A673 (cell line): ENCODE data around the gene PPIC. TPM values are rescaled to one million over a fixed set of nuclear protein-coding genes. Genes with fewer than 3 reads are reported as not detected.

ENCODE experiments used
- BruUV-seq: library from RNA; stranded (reverse); fragments of 400-500 nt; replicated peaks from 2 replicates; lab custom pipeline; 2021; lab: Mats Ljungman, UMichigan
- CTCF ChIA-PET: fragments of 300-600 bp; sonication (Branson Sonifier 250); formaldehyde crosslinking; loops from one replicate; lab custom pipeline; 2022; ENCODE audit warnings: antibody characterized with exemption; lab: Charles Lee
- POLR2A ChIA-PET: fragments of 300-600 bp; sonication (Branson Sonifier 250); formaldehyde crosslinking; loops from one replicate; lab custom pipeline; 2022; ENCODE audit warnings: antibody characterized with exemption; ENCODE audit not compliant: low non-redundant PET; lab: Charles Lee
- DNase-seq: peaks from one replicate; pipeline ENCODE4 v3.0.0-alpha.2; 2015; ENCODE audit warnings: low spot score
- H3K27ac ChIP-seq: fragments of 200-600 bp; sonication (generic); 2 replicates; pipeline ENCODE4 v1.5.1; 2016; ENCODE audit warnings: mixed run types, low read depth, mild to moderate bottlenecking, mixed read lengths, antibody characterized with exemption, low read length; ENCODE audit not compliant: poor library complexity, severe bottlenecking
- H3K27me3 ChIP-seq: fragments of 200-600 bp; sonication (generic); replicated peaks from 2 replicates; pipeline ENCODE4 v1.6.1; 2017; ENCODE audit warnings: mixed run types, low read depth, mild to moderate bottlenecking, mixed read lengths, antibody characterized with exemption, low read length; ENCODE audit not compliant: insufficient read depth, poor library complexity
- H3K36me3 ChIP-seq: fragments of 200-600 bp; sonication (generic); 2 replicates; pipeline ENCODE4 v1.6.1; 2016; ENCODE audit warnings: mixed run types, mild to moderate bottlenecking, mixed read lengths, antibody characterized with exemption, low read length; ENCODE audit not compliant: insufficient read depth, poor library complexity, severe bottlenecking
- H3K4me1 ChIP-seq: fragments of 200-600 bp; sonication (generic); 2 replicates; pipeline ENCODE4 v1.6.1; 2017; ENCODE audit warnings: mixed run types, mild to moderate bottlenecking, mixed read lengths, antibody characterized with exemption, low read length; ENCODE audit not compliant: insufficient read depth, poor library complexity, severe bottlenecking
- H3K4me3 ChIP-seq: fragments of 200-600 bp; sonication (generic); 2 replicates; pipeline ENCODE4 v1.5.1; 2016; ENCODE audit warnings: low read depth, mixed run types, mild to moderate bottlenecking, mixed read lengths, low read length; ENCODE audit not compliant: poor library complexity, severe bottlenecking
- H3K9me3 ChIP-seq: fragments of 200-600 bp; sonication (generic); 2 replicates; pipeline ENCODE4 v1.6.1; 2016; ENCODE audit warnings: mixed run types, low read depth, mild to moderate bottlenecking, mixed read lengths, antibody characterized with exemption, low read length; ENCODE audit not compliant: poor library complexity, severe bottlenecking
- EZH2 ChIP-seq: fragments of 200-600 bp; sonication (generic); IDR thresholded peaks from 2 replicates; pipeline ENCODE4 v1.6.1; 2017; ENCODE audit warnings: borderline replicate concordance, low read depth, mild to moderate bottlenecking, mixed read lengths, antibody characterized with exemption, low read length; ENCODE audit not compliant: poor library complexity, severe bottlenecking
- intact Hi-C: fragments of 100-400 bp; cut with micrococcal nuclease; formaldehyde crosslinking; loops from one replicate; pipeline ENCODE4 v1.10.0; 2022; ENCODE audit not compliant: unreplicated experiment
- total RNA-seq: library from RNA; stranded (reverse); gene quantifications from 2 replicates; pipeline ENCODE4 v1.2.3, GENCODE V29; 2021
- TF ChIP-seq, protein P1 (sequence below): fragments of 300-800, 200-600 bp; sonication (generic); conservative IDR thresholded peaks from 2 replicates; pipeline ENCODE4 v1.5.1; 2017; ENCODE audit warnings: low read depth, mild to moderate bottlenecking, antibody characterized with exemption, low read length, moderate library complexity, mixed read lengths

The PPIC gene
- total RNA-seq, 1 experiment from 2014 or later, result not detected

DNA sequence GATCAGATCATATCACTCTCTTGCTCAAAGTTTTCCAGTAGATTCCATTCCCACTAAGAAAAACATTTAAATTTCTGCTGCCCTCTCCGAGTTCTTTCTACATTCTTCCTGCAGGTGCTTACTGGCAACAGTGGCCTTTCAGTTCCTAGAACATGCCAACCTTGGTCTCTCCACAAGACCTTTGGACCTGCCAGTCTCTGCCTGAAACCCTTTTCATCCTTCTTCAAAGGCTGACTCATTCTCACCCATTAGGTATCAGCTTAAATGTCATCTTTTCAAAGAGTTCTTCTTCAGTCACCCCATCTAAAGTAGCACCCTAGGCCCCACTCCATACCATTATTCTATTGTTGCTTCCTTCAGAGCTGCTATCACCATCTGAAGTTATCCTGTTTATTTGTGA lies 21.8 kb downstream of the PPIC start:
- no TSS peak for BruUV-seq
- H3K4me1 ChIP-seq, result peaks cover 9% of the 10 kb centered on the region
- DNase-seq, result no peak
- no peak for TF ChIP-seq EZH2
- TF ChIP-seq, protein P1, sequence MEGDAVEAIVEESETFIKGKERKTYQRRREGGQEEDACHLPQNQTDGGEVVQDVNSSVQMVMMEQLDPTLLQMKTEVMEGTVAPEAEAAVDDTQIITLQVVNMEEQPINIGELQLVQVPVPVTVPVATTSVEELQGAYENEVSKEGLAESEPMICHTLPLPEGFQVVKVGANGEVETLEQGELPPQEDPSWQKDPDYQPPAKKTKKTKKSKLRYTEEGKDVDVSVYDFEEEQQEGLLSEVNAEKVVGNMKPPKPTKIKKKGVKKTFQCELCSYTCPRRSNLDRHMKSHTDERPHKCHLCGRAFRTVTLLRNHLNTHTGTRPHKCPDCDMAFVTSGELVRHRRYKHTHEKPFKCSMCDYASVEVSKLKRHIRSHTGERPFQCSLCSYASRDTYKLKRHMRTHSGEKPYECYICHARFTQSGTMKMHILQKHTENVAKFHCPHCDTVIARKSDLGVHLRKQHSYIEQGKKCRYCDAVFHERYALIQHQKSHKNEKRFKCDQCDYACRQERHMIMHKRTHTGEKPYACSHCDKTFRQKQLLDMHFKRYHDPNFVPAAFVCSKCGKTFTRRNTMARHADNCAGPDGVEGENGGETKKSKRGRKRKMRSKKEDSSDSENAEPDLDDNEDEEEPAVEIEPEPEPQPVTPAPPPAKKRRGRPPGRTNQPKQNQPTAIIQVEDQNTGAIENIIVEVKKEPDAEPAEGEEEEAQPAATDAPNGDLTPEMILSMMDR, result no peak
- H3K4me3 ChIP-seq, result no peak overlapping the region
- ChIA-PET POLR2A (interaction anchor here (0.7 kb wide), 1 partner anchor 23 kb away, joined by 4 read pairs; no protein-coding TSS in a partner anchor), CTCF (no interaction called here)
- no peaks in the 10 kb centered on the region for H3K27me3 ChIP-seq
- H3K9me3 ChIP-seq, result no peaks in the 10 kb centered on the region
- intact Hi-C loops, result no loop called here
- no peak overlapping the region for H3K27ac ChIP-seq
- H3K36me3 ChIP-seq, result no peaks in the 10 kb centered on the region

DNA sequence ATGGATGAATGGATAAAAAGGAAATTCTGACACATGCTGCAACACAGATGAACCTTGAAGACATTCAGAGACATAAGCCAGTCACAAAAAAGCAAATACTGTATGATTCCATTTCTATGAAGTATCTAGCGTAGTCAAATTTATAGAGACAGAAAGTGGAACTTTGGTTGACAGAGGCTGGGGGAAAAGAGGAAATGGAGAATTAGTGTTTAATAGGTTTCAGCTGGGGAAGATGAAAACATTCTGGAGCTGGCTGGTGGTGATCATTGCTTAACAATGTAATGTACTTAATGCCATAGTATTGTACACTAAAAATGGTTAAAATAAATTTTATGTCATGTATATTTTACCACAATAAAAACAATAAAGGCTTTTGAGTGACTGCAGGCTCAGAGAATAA lies 24.2 kb downstream of the PPIC start:
- Histone ChIP-seq H3K27me3 (no peaks in the 10 kb centered on the region), H3K4me3 (no peak overlapping the region), H3K36me3 (no peaks in the 10 kb centered on the region), H3K4me1 (peaks cover 9% of the 10 kb centered on the region), H3K27ac (no peak overlapping the region), H3K9me3 (no peaks in the 10 kb centered on the region)
- peak; percentile 70 for DNase-seq
- intact Hi-C loops, result no loop called here
- CTCF ChIA-PET, result no interaction called here
- TF ChIP-seq, protein P1, result no peak
- TF ChIP-seq EZH2, result no peak
- POLR2A ChIA-PET, result interaction anchor here (0.6 kb wide), 1 partner anchor 1053 kb away, joined by 3 read pairs; no protein-coding TSS in a partner anchor
- no TSS peak for BruUV-seq

DNA sequence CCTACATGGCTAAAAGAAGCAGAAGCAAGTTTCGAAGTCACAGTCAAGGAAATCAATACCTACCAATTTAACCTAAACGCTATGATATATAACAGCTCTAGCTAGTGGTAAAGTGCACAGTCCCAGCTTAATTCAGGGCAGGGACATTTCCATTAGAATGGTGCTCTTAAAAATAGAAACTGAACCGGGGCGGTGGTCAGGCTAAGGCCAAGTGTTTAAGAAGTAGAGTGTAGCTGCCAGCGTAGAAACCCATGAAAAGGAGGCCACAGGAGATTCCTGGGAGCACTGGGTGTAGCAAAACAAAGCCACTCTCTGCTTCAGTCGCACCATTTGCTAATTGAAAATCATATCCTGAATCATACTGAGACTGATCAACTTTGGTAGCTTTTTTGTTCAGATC lies 28.8 kb downstream of the PPIC start:
- POLR2A ChIA-PET, result no interaction called here
- no peak for DNase-seq
- intact Hi-C loops, result no loop called here

More for the DNA sequence above, 28.8 kb downstream of the PPIC start:
- CTCF ChIA-PET, result no interaction called here
- Histone ChIP-seq H3K4me1 (peaks cover 4% of the 10 kb centered on the region), H3K9me3 (no peaks in the 10 kb centered on the region), H3K27ac (no peak overlapping the region), H3K4me3 (no peak overlapping the region), H3K27me3 (no peaks in the 10 kb centered on the region), H3K36me3 (no peaks in the 10 kb centered on the region)
- no TSS peak for BruUV-seq
- TF ChIP-seq, protein P1, result no peak
